SU-DHL-6 (cell line): ENCODE results near the gene SNCA.

Source experiments
- H2AFZ ChIP-seq: fragments of 200-600 bp; sonication (generic); 2 replicates; pipeline ENCODE4 v1.6.1; 2014; ENCODE audit warnings: low read depth, mild to moderate bottlenecking, moderate library complexity, mixed read lengths, antibody characterized with exemption, low read length; ENCODE audit not compliant: severe bottlenecking
- H3F3A ChIP-seq: fragments of 200-600 bp; shearing (Covaris generic); 2 replicates; pipeline ENCODE4 v1.6.0; 2016; ENCODE audit warnings: antibody characterized with exemption, mild to moderate bottlenecking; ENCODE audit not compliant: insufficient read depth
- H3K27ac ChIP-seq: fragments of 200-600 bp; sonication (generic); 2 replicates; pipeline ENCODE4 v1.5.1; 2016; ENCODE audit warnings: low read depth, mild to moderate bottlenecking, low read length, moderate library complexity, mixed read lengths
- H3K27me3 ChIP-seq: fragments of 200-600 bp; sonication (generic), shearing (Covaris generic); 2 replicates; pipeline ENCODE4 v1.6.0; 2014; ENCODE audit warnings: mild to moderate bottlenecking, low read length
- H3K36me3 ChIP-seq: fragments of 200-600 bp; sonication (generic); 2 replicates; pipeline ENCODE4 v1.6.1; 2014; ENCODE audit warnings: mild to moderate bottlenecking, low read length, mixed read lengths
- H3K4me2 ChIP-seq: fragments of 300-600, 200-600 bp; shearing (Covaris generic), sonication (generic); 2 replicates; pipeline ENCODE4 v1.6.0; 2014; ENCODE audit warnings: low read length, low read depth, mild to moderate bottlenecking; ENCODE audit not compliant: poor library complexity, severe bottlenecking
- H3K4me3 ChIP-seq: fragments of 200-600 bp; sonication (generic); 2 replicates; pipeline ENCODE4 v1.5.1; 2014; ENCODE audit warnings: antibody characterized with exemption, low read length, mild to moderate bottlenecking, mixed read lengths; ENCODE audit not compliant: insufficient read depth, poor library complexity, severe bottlenecking
- H3K79me2 ChIP-seq: fragments of 200-600 bp; sonication (generic); 2 replicates; pipeline ENCODE4 v1.6.1; 2014; ENCODE audit warnings: mild to moderate bottlenecking, low read length, moderate library complexity; ENCODE audit not compliant: insufficient read depth
- H3K9ac ChIP-seq: fragments of 200-600 bp; sonication (generic); 2 replicates; pipeline ENCODE4 v1.7.0; 2014; ENCODE audit warnings: mild to moderate bottlenecking, low read length
- H3K9me2 ChIP-seq: fragments of 200-600 bp; sonication (generic); replicated peaks from 2 replicates; pipeline ENCODE4 v1.6.1; 2014; ENCODE audit warnings: low read length; ENCODE audit not compliant: insufficient read depth
- H3K9me3 ChIP-seq: fragments of 200-600 bp; sonication (generic); 2 replicates; pipeline ENCODE4 v1.6.1; 2014; ENCODE audit warnings: low read length, mixed read lengths; ENCODE audit not compliant: insufficient read depth
- H4K20me1 ChIP-seq: fragments of 200-600 bp; sonication (generic); 2 replicates; pipeline ENCODE4 v1.6.1; 2014; ENCODE audit warnings: low read depth, mild to moderate bottlenecking, antibody characterized with exemption, low read length, moderate library complexity, mixed read lengths
- EZH2phosphoT487 ChIP-seq: fragments of 200-600 bp; sonication (generic), shearing (Covaris generic); conservative IDR thresholded peaks from 2 replicates; pipeline ENCODE4 v1.6.1; 2018; ENCODE audit warnings: mild to moderate bottlenecking, antibody characterized with exemption, low read length, moderate library complexity, mixed read lengths
- TF ChIP-seq, protein P1 (sequence below): fragments of 200-600 bp; sonication (generic); IDR thresholded peaks from one replicate; pipeline ENCODE4 v1.5.1; 2017; ENCODE audit warnings: antibody characterized with exemption, mild to moderate bottlenecking, low read length, moderate library complexity; ENCODE audit not compliant: insufficient read depth, poor library complexity, severe bottlenecking

The SNCA gene

DNA sequence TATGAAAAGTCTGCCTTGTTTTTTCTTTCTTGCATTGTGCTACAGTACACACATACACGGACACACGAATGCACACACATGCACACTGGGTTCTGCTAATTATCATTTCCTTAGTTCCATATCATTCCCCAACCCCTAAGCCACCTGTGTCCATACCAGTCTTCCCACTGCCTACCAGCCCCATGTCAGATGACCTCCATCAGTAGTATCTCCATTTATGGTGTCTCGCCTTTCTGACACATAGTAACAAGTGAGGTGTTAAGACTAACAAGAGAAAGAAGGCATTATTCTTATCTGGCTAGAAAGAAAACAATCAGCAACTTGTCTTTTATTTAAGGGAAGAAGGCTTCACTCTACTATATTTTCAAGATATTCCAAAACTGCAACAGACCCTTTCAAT, 67.1 kb downstream of the SNCA start:
- no peak overlapping the region for H3K9ac ChIP-seq
- H2AFZ ChIP-seq, result no peak overlapping the region
- no peaks in the 10 kb centered on the region for H3K9me2 ChIP-seq
- H4K20me1 ChIP-seq, result no peaks in the 10 kb centered on the region
- no peak overlapping the region for H3K4me3 ChIP-seq
- no peak overlapping the region for H3K4me2 ChIP-seq
- no peaks in the 10 kb centered on the region for H3K79me2 ChIP-seq
- H3F3A ChIP-seq, result no peaks in the 10 kb centered on the region
- H3K27me3 ChIP-seq, result no peaks in the 10 kb centered on the region
- H3K9me3 ChIP-seq, result no peaks in the 10 kb centered on the region
- TF ChIP-seq, protein P1, sequence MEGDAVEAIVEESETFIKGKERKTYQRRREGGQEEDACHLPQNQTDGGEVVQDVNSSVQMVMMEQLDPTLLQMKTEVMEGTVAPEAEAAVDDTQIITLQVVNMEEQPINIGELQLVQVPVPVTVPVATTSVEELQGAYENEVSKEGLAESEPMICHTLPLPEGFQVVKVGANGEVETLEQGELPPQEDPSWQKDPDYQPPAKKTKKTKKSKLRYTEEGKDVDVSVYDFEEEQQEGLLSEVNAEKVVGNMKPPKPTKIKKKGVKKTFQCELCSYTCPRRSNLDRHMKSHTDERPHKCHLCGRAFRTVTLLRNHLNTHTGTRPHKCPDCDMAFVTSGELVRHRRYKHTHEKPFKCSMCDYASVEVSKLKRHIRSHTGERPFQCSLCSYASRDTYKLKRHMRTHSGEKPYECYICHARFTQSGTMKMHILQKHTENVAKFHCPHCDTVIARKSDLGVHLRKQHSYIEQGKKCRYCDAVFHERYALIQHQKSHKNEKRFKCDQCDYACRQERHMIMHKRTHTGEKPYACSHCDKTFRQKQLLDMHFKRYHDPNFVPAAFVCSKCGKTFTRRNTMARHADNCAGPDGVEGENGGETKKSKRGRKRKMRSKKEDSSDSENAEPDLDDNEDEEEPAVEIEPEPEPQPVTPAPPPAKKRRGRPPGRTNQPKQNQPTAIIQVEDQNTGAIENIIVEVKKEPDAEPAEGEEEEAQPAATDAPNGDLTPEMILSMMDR, result no peak
- no peak for TF ChIP-seq EZH2phosphoT487
- H3K36me3 ChIP-seq, result no peaks in the 10 kb centered on the region
- no peak overlapping the region for H3K27ac ChIP-seq

DNA sequence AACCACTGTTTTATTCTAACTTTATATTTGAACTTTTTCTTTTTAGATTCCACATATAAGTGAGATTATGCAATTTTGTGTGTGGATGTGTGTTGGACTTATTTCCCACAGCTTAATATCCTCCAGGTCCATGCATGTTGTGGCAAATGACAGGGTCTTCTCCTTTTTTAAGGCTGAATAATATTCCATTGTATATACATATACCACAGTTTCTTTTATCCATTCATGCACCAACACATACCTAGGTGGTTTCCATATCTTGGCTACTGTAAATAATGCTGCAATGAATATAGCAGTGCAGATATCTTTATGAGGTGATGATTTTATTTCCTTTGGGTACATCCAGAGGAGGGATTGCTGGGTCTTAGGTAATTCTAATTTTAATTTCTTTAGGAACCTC, 69.0 kb downstream of the SNCA start:
- Histone ChIP-seq H3F3A (no peaks in the 10 kb centered on the region), H3K4me3 (no peak overlapping the region), H3K36me3 (no peaks in the 10 kb centered on the region), H3K9me2 (no peaks in the 10 kb centered on the region), H2AFZ (no peak overlapping the region), H3K27me3 (no peaks in the 10 kb centered on the region), H3K79me2 (no peaks in the 10 kb centered on the region), H4K20me1 (no peaks in the 10 kb centered on the region), H3K9ac (no peak overlapping the region), H3K27ac (no peak overlapping the region), H3K4me2 (no peak overlapping the region), H3K9me3 (no peaks in the 10 kb centered on the region)
- TF ChIP-seq EZH2phosphoT487, result no peak
- TF ChIP-seq, protein P1, result no peak

DNA sequence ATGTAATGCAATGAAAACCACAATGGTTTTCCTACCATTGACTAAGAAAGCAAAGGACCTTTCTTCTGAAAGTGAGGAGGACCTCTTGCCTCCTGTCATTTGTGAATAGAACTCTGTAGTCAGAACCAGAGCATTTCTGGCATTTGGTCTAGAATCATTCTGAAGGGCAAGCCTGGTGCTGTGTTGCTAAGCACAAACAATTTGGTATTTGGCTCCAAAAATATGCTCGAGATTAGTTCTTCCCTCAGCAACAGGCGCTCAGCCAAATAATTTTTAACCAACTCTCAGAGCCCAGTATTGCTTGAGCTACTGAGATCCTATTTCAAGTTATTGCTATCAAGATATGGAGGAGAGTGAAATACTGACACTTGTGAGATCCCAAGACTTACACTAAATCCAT, 71.0 kb downstream of the SNCA start:
- Histone ChIP-seq H3K9ac (no peak overlapping the region), H3K79me2 (no peaks in the 10 kb centered on the region), H3F3A (no peaks in the 10 kb centered on the region), H3K9me2 (no peaks in the 10 kb centered on the region), H3K36me3 (no peaks in the 10 kb centered on the region), H3K27me3 (no peaks in the 10 kb centered on the region), H3K4me3 (no peak overlapping the region), H2AFZ (no peak overlapping the region), H4K20me1 (no peaks in the 10 kb centered on the region), H3K9me3 (no peaks in the 10 kb centered on the region), H3K27ac (no peak overlapping the region), H3K4me2 (no peak overlapping the region)
- no peak for TF ChIP-seq EZH2phosphoT487
- TF ChIP-seq, protein P1, result no peak

DNA sequence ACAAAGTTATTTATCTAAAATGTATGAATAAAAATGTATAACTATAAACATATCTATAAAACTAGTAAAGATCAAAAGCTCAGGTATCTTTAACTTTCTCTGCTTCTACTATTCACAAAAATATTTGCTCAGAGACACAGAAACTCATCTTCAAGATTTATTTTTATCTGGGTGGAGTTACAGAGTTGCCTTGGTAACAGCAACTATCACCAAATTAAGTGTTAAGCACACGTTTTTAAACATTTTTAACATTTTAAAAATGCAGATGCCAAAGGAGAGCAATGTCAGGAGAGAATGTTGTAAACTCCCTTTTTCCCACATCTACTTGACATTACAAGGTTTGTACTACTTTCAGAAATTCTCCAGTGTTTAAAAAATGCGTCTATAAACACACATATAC, 71.4 kb downstream of the SNCA start:
- no peaks in the 10 kb centered on the region for H3K79me2 ChIP-seq
- no peaks in the 10 kb centered on the region for H3K36me3 ChIP-seq
- no peaks in the 10 kb centered on the region for H3F3A ChIP-seq
- no peaks in the 10 kb centered on the region for H4K20me1 ChIP-seq
- no peak overlapping the region for H3K4me3 ChIP-seq
- no peak overlapping the region for H2AFZ ChIP-seq
- no peak overlapping the region for H3K27ac ChIP-seq
- H3K9me3 ChIP-seq, result no peaks in the 10 kb centered on the region
- no peaks in the 10 kb centered on the region for H3K27me3 ChIP-seq
- no peak overlapping the region for H3K9ac ChIP-seq
- no peaks in the 10 kb centered on the region for H3K9me2 ChIP-seq
- no peak for TF ChIP-seq EZH2phosphoT487
- TF ChIP-seq, protein P1, result no peak
- H3K4me2 ChIP-seq, result no peak overlapping the region
